ENCODE measurements around the gene HTD2.
A peak's percentile ranks its signal among the peaks of the same experiment; 100 is the strongest.
"Not testable (repeated sequence)": the region's sequence is repeated elsewhere in the genome, so short reads cannot be mapped to it uniquely, and the experiment has no call there.

The HTD2 gene

DNA sequence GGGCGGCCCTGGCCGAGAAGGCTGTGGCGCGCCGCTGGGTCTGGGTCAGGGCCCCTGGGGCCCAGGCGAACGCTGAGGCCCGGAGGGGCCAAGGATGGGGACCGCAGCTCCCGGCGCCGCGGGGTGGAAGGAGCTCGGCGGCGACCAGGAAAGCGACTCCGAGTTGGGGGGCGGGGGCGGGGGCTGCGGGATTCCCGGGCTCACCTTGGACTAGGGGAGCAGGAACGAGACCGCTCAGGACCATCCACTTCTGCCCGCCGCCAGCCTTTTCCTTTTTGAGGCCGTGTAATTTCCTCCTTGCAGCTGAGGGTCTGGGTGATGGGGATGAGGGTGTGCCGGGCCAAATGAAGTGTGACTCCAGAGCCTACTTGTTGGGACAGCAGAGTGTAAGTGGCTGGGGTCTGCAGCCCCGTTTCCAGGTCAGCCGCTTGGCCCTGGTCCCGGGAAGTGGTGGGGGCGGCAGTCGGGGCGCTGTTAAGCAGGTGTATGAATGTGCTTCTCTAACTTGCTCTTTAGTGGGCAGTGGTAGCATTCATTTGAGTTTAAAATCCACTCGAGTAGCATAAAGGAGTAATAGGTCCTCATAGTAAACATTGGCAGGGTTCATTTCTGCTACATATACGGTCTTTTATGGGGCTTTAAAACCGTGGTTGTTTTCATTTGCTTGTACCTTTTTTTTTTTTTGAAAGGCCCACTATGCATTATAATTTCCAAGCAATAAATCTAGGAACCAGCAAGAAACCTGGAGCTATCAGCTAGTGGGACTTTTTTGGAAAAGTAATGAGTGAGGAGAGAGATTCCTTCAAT, 27.1 kb downstream of the HTD2 start:
- peak; percentile 11 for DNase-seq (ENCODE audit: low spot score)

DNA sequence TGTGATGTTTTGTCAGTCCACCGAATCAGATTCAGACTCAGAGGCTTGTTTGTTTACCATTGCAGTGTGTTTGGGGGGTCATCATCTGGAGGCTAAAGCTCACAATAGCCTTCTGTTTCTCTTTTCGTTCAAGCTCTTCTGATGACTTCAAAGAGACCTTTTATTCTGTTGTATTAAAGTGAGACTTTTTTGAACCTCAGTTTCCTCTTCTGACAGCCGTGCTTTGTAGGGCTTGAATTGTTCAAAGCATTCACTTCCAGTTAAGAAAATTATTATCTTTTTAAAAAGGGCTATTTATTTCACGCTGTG, 27.6 kb downstream of the HTD2 start:
- no peak for DNase-seq (ENCODE audit: low spot score)

DNA sequence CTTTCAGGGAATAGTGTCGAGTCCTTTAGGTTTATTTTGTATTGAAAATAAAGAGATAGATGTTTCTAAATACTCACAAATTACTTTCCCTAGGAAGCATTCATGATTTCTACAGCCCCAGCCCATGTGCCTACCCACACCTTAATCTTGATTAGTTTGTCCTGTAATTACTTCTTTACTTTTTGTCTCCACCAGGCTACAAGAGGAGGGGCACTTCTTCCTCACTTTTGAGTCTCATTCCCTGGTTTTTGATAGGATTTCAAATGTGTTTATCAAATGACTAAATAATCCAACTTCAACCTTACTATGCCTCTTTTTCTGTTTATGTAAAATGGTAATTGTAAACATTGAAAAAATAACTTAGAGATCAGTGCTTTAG, 28.2 kb downstream of the HTD2 start:
- DNase-seq (ENCODE audit: low spot score), result no peak

DNA sequence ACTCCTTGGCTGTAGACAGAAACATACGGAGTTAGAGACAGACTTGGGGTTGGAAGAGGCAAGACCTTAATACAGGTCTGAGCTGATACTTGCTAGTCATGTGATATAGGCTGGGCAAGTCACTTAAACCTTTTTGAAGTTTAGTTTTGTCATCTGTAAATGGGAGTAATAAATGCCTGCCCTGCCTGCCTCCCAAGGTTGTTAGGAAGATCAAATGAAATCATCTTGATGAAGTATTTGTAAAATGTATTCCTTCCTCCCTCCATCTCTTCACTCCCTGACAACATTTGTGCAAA, 29.3 kb downstream of the HTD2 start:
- no peak for DNase-seq (ENCODE audit: low spot score)

DNA sequence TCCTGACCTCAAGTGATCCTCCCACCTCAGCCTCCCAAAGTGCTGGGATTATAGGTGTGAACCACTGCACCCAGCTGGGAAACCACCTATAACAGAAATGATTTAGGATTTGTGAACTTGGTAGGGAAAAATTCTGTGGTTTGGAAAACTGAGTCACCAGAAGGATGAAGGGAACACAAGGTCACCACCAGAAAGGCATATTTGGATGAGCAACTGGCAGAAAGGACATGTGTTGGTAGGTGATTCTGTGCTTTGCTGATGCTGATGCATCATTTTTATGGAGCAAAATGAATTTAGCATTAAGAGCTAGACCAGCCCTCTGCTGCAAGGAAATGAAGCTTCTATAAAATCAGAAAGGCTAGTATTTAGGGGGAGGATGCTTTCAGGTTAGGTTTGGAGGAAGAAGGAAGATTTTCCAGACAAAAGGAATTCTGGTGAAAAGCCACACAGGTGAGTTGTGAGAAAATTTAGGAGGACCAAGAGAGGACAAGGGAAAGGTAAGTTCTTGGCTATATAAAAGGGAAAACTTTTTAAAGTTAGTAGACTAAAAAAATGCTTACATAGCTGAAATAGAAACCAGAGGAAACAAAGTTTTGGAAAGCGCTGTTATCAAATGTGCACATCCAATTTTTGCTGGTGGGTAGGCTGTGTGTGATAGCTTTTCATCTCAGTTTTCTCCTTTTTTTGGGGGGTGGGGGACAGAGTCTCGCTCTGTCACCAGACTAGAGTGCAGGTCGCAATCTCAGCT, 30.0 kb downstream of the HTD2 start:
- DNase-seq (ENCODE audit: low spot score), result no peak

DNA sequence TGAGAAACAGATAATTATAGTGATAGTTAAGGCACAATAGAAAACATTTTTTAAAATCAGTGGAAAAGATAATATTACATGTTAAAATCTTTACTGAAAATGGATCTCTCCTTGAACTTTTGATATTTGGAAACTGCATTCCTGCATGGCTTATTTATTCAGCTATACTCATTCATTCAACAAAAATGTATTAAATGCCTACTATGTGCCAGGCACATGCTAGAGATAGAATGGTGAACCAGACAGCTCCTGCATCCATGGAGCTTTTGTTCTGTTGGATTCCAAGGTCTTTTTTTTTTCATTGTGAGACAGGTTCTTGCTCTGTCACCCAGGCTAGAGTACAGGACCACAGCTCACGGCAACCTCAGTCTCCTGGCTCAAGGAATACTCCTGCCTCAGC, 30.9 kb downstream of the HTD2 start:
- DNase-seq (ENCODE audit: low spot score), result no peak

DNA sequence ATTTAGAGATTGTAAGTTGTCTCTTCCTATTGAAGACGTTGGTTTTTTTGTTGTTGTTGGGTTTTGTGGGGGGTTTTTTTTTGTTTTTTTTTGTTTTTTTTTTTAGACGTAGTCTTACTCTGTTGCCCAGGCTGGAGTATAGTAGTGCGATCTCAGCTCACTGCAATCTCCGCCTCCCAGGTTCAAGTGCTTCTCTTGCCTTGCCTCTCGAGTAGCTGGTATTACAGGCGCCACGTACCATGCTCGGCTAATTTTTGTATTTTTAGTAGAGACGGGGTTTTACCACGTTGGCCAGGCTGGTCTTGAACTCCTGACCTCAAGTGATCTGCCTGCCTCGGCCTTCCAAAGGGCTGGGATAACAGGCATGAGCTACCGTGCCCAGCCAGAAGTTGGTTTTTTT, 32.8 kb downstream of the HTD2 start:
- DNase-seq (ENCODE audit: low spot score), result not testable (repeated sequence)

DNA sequence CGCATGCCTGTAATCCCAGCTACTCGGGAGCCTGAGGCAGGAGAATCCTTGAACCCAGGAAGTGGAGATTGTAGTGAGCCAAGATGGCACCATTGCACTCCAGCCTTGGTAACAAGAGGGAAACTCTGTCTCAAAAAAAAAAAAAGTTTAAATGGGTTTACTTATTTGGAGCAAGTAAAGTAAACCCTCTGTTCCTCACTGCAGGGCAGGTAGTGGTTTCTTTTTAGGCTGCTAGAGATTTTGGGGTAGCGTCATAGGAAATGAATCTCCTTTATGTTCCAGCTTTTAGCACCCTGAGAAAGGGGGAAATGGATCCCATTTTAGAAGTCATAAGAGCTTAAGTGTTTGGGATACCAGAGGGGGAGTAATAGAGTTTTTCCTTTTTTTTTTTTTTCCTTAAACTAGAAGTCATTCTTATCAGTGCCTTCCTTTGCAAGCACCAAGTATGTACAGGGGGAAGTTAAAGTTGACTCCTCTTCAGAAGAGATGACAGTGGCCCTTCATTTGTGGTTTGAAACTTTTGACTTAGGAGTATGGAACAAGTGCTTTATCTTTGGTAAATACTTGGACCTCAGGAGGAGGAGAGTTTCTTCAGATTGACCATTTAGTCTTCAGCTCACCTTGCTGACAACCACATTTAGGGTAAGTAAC, 34.4 kb downstream of the HTD2 start:
- DNase-seq (ENCODE audit: low spot score), result no peak

DNA sequence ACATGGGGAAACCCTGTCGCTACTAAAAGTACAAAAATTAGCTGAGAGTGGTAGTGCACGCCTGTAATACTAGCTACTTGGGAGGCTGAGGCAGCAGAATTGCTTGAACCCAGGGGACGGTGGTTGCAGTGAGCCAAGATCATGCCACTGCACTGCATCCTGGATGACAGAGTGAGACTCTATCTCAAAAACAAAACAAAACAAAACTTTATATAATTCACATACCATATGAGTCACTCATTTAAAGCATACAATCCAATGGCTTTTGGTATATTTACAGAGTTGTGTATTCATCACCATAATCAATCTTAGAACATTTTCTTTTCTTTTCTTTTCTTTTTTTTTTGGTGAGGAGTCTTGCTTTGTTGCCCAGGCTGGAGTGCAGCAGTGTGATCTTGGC, 35.1 kb downstream of the HTD2 start:
- DNase-seq (ENCODE audit: low spot score), result no peak

DNA sequence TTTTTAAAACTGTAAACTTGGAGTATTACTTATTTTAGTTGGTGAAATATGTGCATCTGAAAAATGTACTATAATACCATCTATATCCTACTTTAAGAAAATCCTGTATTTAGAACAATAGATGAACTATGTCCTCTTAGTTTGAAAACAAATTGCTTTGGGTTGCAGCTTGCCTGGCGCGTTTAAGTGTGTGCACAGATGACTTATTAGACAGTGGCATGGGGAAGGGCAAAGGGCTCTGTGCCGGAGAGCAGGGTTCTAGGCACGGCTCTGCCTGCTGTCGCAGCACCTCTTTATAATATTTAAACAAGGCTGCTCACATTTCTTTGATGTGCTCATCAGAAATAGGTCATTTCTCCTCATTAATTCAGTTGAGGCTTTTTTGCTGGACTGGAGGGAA, 36.4 kb downstream of the HTD2 start:
- DNase-seq (ENCODE audit: low spot score), result no peak

DNA sequence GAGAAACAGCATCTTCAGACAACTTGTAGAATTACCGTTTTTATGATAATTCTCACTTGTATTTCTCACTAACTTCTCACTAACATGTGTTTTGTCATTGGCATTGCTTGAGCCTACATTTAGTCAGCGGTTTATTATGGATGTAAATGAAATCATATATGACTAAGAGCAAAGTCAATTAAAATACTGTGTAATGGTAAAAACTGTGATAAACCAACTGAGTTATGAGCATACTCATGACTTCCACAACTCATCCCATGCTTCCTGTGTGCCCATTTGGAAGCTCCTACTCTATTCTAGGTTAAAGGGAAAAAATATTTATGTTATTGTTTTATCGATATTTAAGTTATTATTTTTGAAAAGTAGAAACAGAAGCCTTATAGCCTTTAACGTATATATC, 39.1 kb downstream of the HTD2 start:
- DNase-seq (ENCODE audit: low spot score), result no peak

DNA sequence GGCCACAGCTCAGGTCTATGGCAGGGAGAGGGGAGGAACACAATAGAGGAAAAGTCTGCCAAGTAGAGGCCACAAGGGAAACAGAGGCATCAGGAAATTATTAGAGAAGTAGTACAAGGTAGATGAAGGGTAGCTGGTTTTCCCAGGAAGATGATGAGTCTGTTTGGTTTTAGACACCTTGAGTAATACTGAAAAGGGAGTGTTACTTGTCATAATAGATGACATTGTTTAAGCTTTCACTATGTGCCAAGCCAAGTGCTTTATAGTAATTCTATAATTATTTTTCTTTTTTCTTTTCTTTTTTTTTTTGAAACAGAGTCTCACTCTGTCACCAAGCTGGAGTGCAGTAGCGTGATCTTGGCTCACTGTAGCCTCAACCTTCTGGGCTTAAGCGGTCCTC, 40.0 kb downstream of the HTD2 start:
- DNase-seq (ENCODE audit: low spot score), result no peak

DNA sequence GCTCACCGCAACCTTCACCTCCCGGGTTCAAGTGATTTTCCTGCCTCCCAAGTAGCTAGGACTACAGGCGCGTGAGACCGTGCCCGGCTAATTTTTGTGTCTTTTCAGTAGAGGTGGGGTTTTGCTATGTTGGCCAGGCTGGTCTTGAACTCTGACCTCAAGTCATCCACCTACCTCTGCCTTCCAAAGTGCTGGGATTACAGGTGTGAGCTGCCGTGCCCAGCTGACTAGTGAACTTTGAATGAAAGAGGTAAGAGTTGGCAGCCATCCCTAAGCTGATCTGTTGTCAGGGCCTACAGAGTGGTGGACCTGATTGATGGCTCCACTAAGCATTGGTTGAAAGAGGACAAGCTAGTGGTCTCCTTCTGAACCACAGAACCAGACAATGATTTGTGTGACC, 41.7 kb downstream of the HTD2 start:
- no peak for DNase-seq (ENCODE audit: low spot score)

DNA sequence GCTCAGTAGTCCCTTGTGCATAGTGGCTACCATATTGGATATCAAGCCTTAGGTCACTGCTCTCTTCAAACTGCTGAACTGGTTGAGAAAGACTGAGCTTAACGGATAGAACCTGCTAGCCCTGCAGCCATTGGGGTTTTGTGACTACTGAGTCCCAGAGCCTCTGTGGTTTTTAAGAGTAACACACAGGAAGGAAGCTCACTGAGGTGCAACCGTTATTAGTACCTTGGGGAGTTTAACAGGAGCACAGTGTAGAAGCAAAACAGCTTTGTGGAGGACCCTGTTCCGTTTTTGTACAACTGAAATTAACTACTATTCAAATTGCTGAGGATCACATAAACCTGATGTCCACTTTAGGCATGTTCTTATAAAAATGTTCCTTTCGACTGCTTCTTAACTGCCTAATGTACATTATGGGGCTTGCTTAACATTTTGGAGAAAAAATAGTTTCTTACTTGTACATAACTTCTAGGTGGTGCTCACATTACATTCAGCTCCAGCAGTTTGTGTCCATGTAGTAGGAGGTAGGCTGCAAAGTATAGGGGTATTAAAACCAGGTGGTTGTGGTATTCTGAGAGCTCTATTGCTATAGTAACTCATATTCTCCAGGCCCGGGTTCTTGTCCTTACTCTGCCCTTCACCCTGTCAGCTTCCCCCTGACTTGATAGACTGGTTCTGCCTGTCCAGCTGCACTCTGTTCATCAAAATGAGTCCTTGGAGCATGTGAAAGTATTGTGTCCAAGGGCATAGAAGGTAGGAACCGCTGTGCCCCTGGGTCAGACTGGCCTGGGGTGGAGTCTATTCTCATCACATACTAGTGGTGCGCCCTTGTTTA, 43.7 kb downstream of the HTD2 start:
- no peak for DNase-seq (ENCODE audit: low spot score)

DNA sequence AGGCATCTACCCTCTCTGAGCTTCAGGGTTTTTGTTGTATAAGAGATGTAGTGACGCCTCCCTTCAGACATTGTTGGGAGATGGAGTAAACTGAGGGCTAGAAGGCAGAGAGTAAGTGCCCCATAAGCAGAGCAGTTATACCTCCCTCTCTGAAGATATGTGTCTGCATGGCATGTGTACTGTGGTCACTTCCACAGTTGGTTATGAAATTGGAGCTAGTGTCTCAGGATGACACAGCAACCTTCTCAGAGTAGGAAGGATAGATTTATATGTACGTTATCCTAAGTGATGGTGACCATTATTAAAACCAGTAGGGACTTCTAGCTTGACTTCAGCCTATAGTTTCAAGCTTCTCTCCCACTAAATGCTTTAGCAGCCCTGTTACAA, 44.3 kb downstream of the HTD2 start:
- DNase-seq (ENCODE audit: low spot score), result no peak

DNA sequence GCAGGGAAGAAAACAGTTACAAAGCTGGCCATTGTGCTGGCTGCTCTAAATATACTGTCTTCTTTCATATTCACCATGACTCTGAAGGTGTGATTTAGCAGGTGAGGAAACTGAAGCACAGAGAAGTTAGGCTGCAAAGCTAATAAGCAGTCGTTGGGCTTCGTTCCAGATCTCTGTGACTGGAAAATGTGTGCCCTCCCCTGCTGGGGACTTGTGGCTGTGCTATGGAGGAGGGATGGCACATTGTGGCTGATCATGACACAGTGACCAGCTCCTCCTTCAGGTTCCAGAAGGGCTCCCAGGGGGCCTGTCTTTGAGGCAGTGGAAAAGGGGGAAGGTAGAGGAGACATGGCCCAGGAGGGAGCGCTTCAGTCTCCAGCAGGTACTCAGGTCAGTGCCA, 45.6 kb downstream of the HTD2 start:
- no peak for DNase-seq (ENCODE audit: low spot score)

DNA sequence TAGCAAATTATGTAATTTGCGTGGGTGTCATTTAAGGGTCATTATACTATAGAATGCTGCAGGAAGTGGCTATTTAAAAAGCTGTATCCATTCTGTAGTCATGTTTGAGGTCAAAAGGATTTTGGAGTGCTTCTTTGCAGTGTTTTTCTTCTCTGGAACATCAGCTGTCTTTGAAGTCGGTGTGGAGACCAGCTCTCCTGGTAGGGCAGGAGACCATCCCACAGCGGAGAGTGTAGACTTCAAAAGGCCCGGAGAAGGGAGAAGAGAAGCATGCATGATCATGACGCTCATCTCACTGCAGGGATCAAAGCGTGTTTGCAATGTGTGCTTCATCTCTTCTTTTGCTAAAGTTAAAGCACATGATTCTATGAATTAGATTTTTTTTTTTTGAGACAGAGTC, 46.3 kb downstream of the HTD2 start:
- no peak for DNase-seq (ENCODE audit: low spot score)

DNA sequence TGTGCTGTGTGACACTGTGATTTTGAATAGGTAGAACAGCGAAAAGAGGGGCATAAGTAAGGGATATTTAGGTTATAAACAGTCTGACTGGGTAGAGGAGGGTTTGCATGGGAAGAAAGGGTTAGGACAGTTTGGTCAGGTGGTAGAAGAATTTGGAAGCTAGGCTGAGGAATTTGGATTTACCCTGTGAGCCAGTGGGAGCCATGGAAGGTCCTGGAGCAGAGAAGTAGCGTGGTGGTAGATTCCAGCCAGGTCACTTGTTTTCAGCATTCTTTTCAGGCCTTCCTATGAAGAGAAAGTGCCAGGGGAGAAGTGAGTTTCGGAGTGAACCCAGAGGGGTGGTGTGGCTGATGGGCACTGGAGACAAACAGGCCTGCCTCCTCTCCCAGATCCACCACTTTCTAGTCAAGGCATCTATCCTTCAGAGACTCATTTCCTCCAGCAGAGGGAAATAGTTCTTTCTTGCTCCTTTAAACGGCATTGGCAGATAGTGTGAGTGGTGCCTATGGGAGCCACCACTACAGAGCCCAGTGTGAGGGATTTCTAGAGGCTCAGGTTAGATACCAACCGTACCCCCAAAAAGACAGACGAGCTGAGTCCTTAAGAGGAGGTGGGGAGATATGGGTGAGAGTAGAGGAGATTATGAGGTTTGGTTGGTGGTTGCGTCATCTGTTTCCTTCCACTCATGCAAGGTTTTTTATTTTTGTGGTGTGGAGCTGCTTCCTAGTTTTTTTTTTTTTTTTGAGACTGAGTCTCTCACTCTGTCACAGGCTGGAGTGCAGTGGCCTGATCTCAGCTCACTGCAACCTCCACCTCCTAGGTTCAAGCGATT, 47.6 kb downstream of the HTD2 start:
- DNase-seq (ENCODE audit: low spot score), result peak; percentile 7

DNA sequence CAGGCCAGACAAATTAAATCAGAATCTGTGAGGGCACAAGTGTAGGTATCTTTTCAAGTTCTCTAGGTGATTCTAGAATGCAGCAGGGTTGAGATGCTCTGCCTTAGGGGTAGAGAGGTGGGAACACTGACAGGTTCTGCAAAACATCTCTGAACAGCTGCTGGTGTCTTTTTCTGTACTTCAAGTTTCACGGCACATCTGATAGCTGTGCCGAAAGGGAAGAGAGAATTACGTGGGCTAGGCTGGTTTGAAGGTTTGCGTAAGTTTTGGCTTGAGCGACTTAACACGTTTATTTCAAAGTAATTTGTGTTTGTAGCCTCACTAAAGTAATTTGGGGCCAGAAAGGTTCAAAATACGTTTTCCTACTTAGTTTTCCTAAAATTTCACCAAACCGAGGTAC, 48.9 kb downstream of the HTD2 start:
- no peak for DNase-seq (ENCODE audit: low spot score)

DNA sequence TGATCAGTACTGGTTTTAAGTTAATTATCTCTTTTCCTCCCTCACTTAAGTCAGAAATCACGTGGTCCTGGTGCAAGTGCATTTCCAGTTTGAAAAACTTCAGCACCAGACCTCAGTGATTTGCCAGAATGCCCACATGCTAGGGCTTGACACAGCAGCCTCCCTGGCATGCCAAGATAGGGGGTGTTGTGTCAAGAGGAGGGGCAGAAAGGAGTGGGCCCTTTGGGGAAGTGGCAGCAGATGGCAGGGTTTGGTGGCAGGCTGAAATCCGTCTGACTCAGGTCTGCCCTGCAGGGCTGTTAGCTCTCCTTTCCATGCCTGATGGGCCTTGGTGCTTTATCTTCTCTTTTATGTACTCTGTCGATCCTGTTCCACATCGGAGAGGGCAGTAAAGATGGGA, 49.7 kb downstream of the HTD2 start:
- no peak for DNase-seq (ENCODE audit: low spot score)

DNA sequence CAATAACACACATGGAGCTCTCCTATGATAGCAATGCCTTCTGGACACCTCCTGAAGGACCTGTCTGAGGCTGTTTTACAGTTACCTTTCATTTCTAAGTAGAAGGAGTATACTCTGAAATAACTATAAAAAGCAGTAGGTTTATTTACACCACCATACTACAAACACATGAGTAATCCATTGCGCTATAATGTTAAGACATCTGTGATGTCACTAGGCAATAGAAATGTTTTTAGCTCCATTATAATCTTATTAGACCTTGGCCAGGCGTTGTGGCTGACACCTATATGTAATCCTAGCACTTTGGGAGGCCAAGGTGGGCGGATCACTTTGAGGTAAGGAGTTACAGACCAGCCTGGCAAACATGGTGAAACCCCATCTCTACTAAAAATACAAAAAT, 51.1 kb downstream of the HTD2 start:
- DNase-seq (ENCODE audit: low spot score), result no peak

DNA sequence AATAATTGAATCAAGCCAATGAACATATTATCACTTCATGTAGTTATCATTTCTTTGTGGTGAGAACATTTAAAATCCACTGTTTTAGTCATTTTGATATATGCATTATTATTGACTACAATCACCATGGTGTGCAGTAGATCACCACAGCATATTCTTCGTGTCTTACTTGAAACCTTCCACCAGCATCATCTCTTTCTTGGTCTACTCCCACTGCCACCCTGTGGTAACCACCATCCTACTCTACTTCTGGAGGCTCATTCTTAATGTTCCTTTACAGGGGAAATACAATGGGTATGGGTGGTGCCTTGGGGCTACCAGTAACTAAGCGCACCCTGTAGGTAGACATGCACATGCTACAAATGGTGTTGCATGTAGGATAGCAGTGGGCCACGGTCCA, 51.8 kb downstream of the HTD2 start:
- no peak for DNase-seq (ENCODE audit: low spot score)
